Brain pericyte (primary cell): ENCODE results near the gene FNDC3B.
"Not testable (repeated sequence)": the region's sequence is repeated elsewhere in the genome, so short reads cannot be mapped to it uniquely, and the experiment has no call there.

Experiments
- DNase-seq: peaks from one replicate; pipeline ENCODE4 v3.0.0-alpha.2; 2012; ENCODE audit warnings: low read depth, low spot score

The FNDC3B gene

GRCh38 chr3:172233474-172234277 is 194.3 kb downstream of the FNDC3B start:
- DNase-seq = no peak

GRCh38 chr3:172235698-172236097 is 196.3 kb downstream of the FNDC3B start:
- DNase-seq = no peak

- no peak for DNase-seq
Measured at GRCh38 chr3:172236771-172237742, 197.7 kb downstream of the FNDC3B start.

GRCh38 chr3:172238188-172238587 is 198.8 kb downstream of the FNDC3B start:
- no peak for DNase-seq

- no peak for DNase-seq
Measured at GRCh38 chr3:172239218-172239790, 199.9 kb downstream of the FNDC3B start.

GRCh38 chr3:172241405-172241804 is 202.0 kb downstream of the FNDC3B start:
- DNase-seq = no peak

GRCh38 chr3:172242471-172242870 is 203.1 kb downstream of the FNDC3B start:
- DNase-seq = not testable (repeated sequence)

GRCh38 chr3:172243376-172243775 is 204.0 kb downstream of the FNDC3B start:
- not testable (repeated sequence) for DNase-seq

GRCh38 chr3:172244011-172244410 is 204.6 kb downstream of the FNDC3B start:
- no peak for DNase-seq

GRCh38 chr3:172245241-172245640 is 205.9 kb downstream of the FNDC3B start:
- DNase-seq = no peak

- no peak for DNase-seq
Measured at GRCh38 chr3:172246107-172246844, 206.9 kb downstream of the FNDC3B start.

GRCh38 chr3:172247525-172248274 is 208.3 kb downstream of the FNDC3B start:
- DNase-seq = no peak

- DNase-seq = no peak
Measured at GRCh38 chr3:172249039-172249438, 209.7 kb downstream of the FNDC3B start.

GRCh38 chr3:172251211-172251610 is 211.8 kb downstream of the FNDC3B start:
- DNase-seq = no peak

GRCh38 chr3:172253200-172253599 is 213.8 kb downstream of the FNDC3B start:
- no peak for DNase-seq

- DNase-seq = no peak
Measured at GRCh38 chr3:172254542-172254941, 215.2 kb downstream of the FNDC3B start.

- DNase-seq = not testable (repeated sequence)
Measured at GRCh38 chr3:172255321-172255720, 215.9 kb downstream of the FNDC3B start.

- no peak for DNase-seq
Measured at GRCh38 chr3:172256101-172256734, 216.8 kb downstream of the FNDC3B start.

GRCh38 chr3:172257648-172258400 is 218.4 kb downstream of the FNDC3B start:
- DNase-seq = no peak
